Measurements from ENCODE around the gene GPR137C. TPM values are rescaled to one million over a fixed set of nuclear protein-coding genes. Genes with fewer than 3 reads are reported as not detected.

GPR137C gene
- total RNA-seq, 2 donors from 2014 or later: 0.14 to 0.99 TPM

DNA sequence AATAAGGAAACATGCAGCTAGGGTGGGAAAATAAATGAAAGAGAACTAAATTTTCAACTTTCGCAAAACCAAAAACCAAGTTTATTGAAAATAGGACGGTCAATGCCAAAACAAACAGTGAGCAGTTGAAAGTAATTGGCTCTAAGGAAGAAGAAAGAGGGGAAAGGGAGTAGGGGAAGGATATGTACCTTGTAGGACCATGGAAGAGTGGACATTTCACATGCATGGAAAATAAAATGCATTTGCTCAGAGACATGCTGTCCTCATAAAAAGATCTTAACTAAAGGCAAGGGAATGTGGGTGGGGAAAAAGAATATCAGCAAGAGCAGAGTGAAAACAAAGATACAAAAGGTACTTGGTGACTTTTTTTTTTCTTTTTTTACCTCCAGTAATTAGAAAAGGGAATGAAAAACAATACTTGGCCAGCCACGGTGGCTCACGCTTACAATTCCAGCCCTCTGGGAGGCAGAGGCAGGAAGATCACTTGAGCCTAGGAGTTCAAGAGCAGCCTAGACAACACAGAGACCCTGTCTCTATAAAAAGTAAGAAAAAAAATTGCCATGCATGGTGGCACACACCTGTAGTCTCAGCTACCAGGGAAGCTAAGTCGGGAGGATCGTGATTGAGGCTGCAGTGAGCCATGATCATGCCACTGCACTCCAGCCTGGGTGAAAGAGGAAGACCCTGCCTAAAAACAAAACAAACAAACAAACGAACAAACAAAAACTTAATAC, 6.9 kb upstream of the GPR137C start:
- ATAC-seq (ENCODE audit: insufficient number of reproducible peaks, low FRiP score, low read depth) (no peak), DNase-seq (ENCODE audit: low spot score) (no peak)
- no peak overlapping the region for H3K4me3 ChIP-seq
- peak overlapping the region in 1 of 2 donors; percentile 13 for H3K27ac ChIP-seq
- H3K9me3 ChIP-seq: no peaks in the 10 kb centered on the region
- peaks cover 12 to 34% of the 10 kb centered on the region in 2 donors for H3K4me1 ChIP-seq (ENCODE audit: control insufficient read depth in 1 of 2, low read depth in 2 of 2)
- no peaks in the 10 kb centered on the region for H3K27me3 ChIP-seq (replicated peaks; ENCODE audit: insufficient read depth)
- peaks cover 4% of the 10 kb centered on the region for H3K36me3 ChIP-seq
- TF ChIP-seq, protein P1, sequence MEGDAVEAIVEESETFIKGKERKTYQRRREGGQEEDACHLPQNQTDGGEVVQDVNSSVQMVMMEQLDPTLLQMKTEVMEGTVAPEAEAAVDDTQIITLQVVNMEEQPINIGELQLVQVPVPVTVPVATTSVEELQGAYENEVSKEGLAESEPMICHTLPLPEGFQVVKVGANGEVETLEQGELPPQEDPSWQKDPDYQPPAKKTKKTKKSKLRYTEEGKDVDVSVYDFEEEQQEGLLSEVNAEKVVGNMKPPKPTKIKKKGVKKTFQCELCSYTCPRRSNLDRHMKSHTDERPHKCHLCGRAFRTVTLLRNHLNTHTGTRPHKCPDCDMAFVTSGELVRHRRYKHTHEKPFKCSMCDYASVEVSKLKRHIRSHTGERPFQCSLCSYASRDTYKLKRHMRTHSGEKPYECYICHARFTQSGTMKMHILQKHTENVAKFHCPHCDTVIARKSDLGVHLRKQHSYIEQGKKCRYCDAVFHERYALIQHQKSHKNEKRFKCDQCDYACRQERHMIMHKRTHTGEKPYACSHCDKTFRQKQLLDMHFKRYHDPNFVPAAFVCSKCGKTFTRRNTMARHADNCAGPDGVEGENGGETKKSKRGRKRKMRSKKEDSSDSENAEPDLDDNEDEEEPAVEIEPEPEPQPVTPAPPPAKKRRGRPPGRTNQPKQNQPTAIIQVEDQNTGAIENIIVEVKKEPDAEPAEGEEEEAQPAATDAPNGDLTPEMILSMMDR (IDR thresholded peaks at IDR 0.05): no peak

DNA sequence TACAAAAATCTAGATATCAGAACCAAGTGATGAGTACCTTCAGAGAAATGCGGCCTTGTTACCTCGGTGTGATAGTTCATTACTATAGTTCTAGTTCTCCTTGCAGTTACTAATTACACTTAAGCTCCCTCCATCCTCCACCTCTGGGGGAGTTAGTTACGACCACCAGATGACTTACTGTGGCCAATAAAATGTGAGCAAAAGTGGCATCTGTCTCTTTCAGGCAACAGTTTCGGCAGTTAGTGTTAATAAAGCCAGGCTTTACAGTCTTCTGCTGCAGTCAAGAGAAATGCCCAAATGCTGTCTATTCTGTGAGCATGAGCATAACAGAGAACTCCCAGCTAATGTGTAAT, 6.3 kb upstream of the GPR137C start:
- Histone ChIP-seq H3K27ac (no peak overlapping the region), H3K4me1 (ENCODE audit: control insufficient read depth in 1 of 2, low read depth in 2 of 2) (peaks cover 12 to 40% of the 10 kb centered on the region in 2 donors), H3K27me3 (replicated peaks; ENCODE audit: insufficient read depth) (no peaks in the 10 kb centered on the region), H3K4me3 (no peak overlapping the region), H3K36me3 (peaks cover 4% of the 10 kb centered on the region), H3K9me3 (no peaks in the 10 kb centered on the region)
- ATAC-seq (ENCODE audit: insufficient number of reproducible peaks, low FRiP score, low read depth) (no peak), DNase-seq (ENCODE audit: low spot score) (no peak)
- TF ChIP-seq, protein P1 (IDR thresholded peaks at IDR 0.05): no peak

DNA sequence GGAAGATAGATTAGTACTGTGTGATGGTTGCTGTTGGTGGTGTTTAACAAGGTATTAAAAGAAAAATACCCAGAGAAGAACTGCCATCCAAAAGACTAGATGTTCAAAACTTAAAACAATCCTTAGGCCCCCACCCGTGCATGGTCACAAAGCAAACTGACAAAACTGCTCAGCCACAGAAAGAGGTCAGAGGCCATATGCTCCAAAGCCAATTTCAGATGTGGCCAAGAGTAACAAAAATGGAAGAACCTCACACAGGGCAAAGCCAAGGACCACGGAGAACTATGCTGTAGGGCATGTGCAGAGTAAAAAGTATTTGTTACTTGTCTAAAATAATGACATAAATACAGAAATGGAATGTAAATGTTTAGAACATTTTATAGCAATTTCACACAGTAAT, 5.6 kb upstream of the GPR137C start:
- ATAC-seq (ENCODE audit: insufficient number of reproducible peaks, low FRiP score, low read depth) (no peak), DNase-seq (ENCODE audit: low spot score) (no peak)
- Histone ChIP-seq H3K27me3 (replicated peaks; ENCODE audit: insufficient read depth) (no peaks in the 10 kb centered on the region), H3K4me3 (no peak overlapping the region), H3K36me3 (no peaks in the 10 kb centered on the region), H3K4me1 (ENCODE audit: control insufficient read depth in 1 of 2, low read depth in 2 of 2) (peaks cover 12 to 42% of the 10 kb centered on the region in 2 donors), H3K9me3 (no peaks in the 10 kb centered on the region), H3K27ac (peak overlapping the region in 1 of 2 donors; percentile 5)
- TF ChIP-seq, protein P1 (IDR thresholded peaks at IDR 0.05): no peak

DNA sequence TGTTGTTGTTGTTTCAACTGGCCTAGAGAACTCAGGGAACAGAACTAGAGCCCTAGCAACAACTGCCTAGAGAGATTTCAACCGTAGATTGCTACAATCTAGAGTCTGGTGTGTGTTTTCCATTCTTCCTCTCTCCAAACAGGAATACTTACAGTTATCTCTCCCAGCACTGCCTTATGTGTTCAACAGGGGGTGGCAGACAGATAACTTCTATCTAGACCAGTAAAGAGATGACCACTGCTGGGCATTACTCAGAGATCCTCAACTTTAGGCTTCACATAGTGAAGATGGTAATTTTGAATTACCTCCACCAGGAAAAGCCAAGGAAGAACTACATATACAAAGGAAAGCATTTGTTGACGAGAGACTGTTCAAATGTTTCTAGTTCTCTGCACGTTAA, 5.1 kb upstream of the GPR137C start:
- Histone ChIP-seq H3K27ac (peak overlapping the region in 1 of 2 donors; percentile 5), H3K9me3 (no peaks in the 10 kb centered on the region), H3K36me3 (no peaks in the 10 kb centered on the region), H3K27me3 (replicated peaks; ENCODE audit: insufficient read depth) (no peaks in the 10 kb centered on the region), H3K4me1 (ENCODE audit: control insufficient read depth in 1 of 2, low read depth in 2 of 2) (peaks cover 12 to 42% of the 10 kb centered on the region in 2 donors), H3K4me3 (no peak overlapping the region)
- DNase-seq (ENCODE audit: low spot score) (no peak), ATAC-seq (ENCODE audit: insufficient number of reproducible peaks, low FRiP score, low read depth) (no peak)
- TF ChIP-seq, protein P1 (IDR thresholded peaks at IDR 0.05): no peak

DNA sequence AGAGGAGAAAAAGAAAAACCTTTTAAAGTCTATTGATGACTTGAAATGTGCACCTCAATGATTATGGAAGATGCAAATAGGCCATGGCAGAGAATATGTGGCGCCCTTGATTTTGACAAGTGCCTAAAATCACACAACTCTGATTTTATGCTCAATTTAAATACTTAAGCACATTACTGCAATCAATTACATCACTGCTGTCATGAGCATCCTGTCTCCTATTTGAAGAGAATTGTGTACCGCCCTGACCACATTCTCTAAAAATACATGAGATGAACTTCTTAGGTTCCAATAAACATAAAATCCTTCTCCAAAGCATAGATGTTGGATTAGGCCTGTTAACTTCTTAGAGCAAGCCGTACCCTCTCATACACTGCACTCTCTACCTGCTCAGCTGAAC, 2.0 kb upstream of the GPR137C start:
- H3K4me1 ChIP-seq (ENCODE audit: control insufficient read depth in 1 of 2, low read depth in 2 of 2): peaks cover 12 to 47% of the 10 kb centered on the region in 2 donors
- DNase-seq (ENCODE audit: low spot score) (no peak), ATAC-seq (ENCODE audit: insufficient number of reproducible peaks, low FRiP score, low read depth) (no peak)
- H3K27me3 ChIP-seq (replicated peaks; ENCODE audit: insufficient read depth): no peaks in the 10 kb centered on the region
- TF ChIP-seq, protein P1 (IDR thresholded peaks at IDR 0.05): no peak
- H3K36me3 ChIP-seq: no peaks in the 10 kb centered on the region
- H3K9me3 ChIP-seq: no peaks in the 10 kb centered on the region
- peak overlapping the region; percentile 82 for H3K4me3 ChIP-seq
- no peak overlapping the region for H3K27ac ChIP-seq

All from thoracic aorta (tissue), 2 donors.